ENCODE measurements around the gene STN1. TPM values are rescaled to one million over a fixed set of nuclear protein-coding genes. Genes with fewer than 3 reads are reported as not detected.

STN1 gene
- total and polyA plus RNA-seq, 9 of the 15 experiments (the other 6 are each of a cell fraction or from before 2014, with no cell fraction given): 9.1 to 19.6 (median 13.8) TPM

DNA sequence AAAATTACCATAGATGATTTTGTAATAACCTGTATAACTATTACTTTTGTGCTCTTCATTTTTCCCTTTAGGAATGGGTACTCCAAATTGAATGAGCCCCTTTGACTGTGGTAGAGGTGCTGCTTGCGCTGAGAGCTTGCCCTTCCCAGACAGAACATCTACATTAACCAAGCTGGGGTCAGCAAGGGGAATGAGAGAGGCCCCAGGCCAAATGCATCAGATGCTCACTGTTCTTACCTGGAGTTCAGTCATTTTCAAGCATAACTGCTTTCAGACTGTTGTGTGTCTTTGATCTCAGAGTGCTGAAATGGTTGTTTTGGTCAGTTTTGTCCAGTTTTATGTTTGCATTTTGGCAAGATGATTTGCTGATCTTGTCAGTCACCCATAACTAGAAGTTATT lies 7.6 kb upstream of the STN1 start:
- H3K9ac ChIP-seq (ENCODE audit: insufficient read depth in 1 of 2, low read depth in 2 of 2, low read length in 2 of 2): no peak overlapping the region
- no peak overlapping the region for H3K4me3 ChIP-seq
- no peaks in the 10 kb centered on the region for H3K9me3 ChIP-seq (replicated peaks; ENCODE audit: control insufficient read depth, insufficient read depth, low read depth, low read length)
- in situ Hi-C loops (cut with MboI) (no loop called here), intact Hi-C loops (cut with micrococcal nuclease) (no loop called here)
- TF ChIP-seq ZKSCAN3 (CRISPR knock-in tag; IDR thresholded peaks at IDR 0.05) (no peak), RBFOX2 (IDR thresholded peaks at IDR 0.05; ENCODE audit: low read depth, low read length) (no peak), HDAC6 (IDR thresholded peaks at IDR 0.05; ENCODE audit: low read depth, low read length) (no peak), PHF20 (IDR thresholded peaks at IDR 0.05; ENCODE audit: partially characterized antibody) (no peak), SRSF9 (IDR thresholded peaks at IDR 0.05; ENCODE audit: borderline replicate concordance, low read depth, low read length) (no peak), ZKSCAN8 (CRISPR knock-in tag; IDR thresholded peaks at IDR 0.05) (no peak), POLR2H (tag; IDR thresholded peaks at IDR 0.05; ENCODE audit: low read depth) (no peak), L3MBTL2 (IDR thresholded peaks at IDR 0.05) (no peak), HNRNPUL1 (IDR thresholded peaks at IDR 0.05; ENCODE audit: low read length) (no peak), ZNF766 (CRISPR knock-in tag; conservative IDR thresholded peaks at IDR 0.05) (no peak), BRCA1 (IDR thresholded peaks at IDR 0.05) (no peak), BRCA1 (CRISPR knock-in tag; IDR thresholded peaks at IDR 0.05) (no peak)
- TF ChIP-seq, protein P1, sequence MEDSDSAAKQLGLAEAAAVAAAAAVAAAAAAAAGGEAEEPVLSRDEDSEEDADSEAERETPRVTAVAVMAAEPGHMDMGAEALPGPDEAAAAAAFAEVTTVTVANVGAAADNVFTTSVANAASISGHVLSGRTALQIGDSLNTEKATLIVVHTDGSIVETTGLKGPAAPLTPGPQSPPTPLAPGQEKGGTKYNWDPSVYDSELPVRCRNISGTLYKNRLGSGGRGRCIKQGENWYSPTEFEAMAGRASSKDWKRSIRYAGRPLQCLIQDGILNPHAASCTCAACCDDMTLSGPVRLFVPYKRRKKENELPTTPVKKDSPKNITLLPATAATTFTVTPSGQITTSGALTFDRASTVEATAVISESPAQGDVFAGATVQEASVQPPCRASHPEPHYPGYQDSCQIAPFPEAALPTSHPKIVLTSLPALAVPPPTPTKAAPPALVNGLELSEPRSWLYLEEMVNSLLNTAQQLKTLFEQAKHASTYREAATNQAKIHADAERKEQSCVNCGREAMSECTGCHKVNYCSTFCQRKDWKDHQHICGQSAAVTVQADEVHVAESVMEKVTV (CRISPR knock-in tag; IDR thresholded peaks at IDR 0.05): no peak
- TF ChIP-seq, protein P2, sequence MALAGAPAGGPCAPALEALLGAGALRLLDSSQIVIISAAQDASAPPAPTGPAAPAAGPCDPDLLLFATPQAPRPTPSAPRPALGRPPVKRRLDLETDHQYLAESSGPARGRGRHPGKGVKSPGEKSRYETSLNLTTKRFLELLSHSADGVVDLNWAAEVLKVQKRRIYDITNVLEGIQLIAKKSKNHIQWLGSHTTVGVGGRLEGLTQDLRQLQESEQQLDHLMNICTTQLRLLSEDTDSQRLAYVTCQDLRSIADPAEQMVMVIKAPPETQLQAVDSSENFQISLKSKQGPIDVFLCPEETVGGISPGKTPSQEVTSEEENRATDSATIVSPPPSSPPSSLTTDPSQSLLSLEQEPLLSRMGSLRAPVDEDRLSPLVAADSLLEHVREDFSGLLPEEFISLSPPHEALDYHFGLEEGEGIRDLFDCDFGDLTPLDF (CRISPR knock-in tag; IDR thresholded peaks at IDR 0.05): no peak
- TF ChIP-seq, protein P3, sequence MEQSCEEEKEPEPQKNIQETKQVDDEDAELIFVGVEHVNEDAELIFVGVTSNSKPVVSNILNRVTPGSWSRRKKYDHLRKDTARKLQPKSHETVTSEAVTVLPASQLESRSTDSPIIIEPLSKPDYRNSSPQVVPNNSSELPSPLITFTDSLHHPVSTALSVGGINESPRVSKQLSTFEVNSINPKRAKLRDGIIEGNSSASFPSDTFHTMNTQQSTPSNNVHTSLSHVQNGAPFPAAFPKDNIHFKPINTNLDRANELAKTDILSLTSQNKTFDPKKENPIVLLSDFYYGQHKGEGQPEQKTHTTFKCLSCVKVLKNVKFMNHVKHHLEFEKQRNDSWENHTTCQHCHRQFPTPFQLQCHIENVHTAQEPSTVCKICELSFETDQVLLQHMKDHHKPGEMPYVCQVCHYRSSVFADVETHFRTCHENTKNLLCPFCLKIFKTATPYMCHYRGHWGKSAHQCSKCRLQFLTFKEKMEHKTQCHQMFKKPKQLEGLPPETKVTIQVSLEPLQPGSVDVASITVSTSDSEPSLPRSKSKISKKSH (CRISPR knock-in tag; IDR thresholded peaks at IDR 0.05): no peak
- DNase-seq (ENCODE audit: extremely low read depth in 1 of 4, low spot score in 3 of 4) (no peak), ATAC-seq (no peak), FAIRE-seq (no peak)
- no peaks in the 10 kb centered on the region for H3K9me1 ChIP-seq (ENCODE audit: control insufficient read depth, insufficient read depth, low read length)
- no TSS peak for BruUV-seq (replicated peaks)
- no peak overlapping the region for H3K27ac ChIP-seq (ENCODE audit: extremely low read depth, low read depth, low read length)
- no peaks in the 10 kb centered on the region for H3K36me3 ChIP-seq (ENCODE audit: control insufficient read depth, insufficient read depth, low read length)
- H3K4me1 ChIP-seq (replicated peaks in 1 of 2; ENCODE audit: control insufficient read depth in 2 of 2, insufficient read depth in 2 of 2, low read length in 2 of 2): no peaks in the 10 kb centered on the region; a peak in 2 of 5 replicates
- CTCF ChIA-PET (ENCODE audit: low intra/inter-chr PET ratio): no interaction called here
- no peak overlapping the region for H2AFZ ChIP-seq (ENCODE audit: low read depth, low read length)
- no peaks in the 10 kb centered on the region for H3K27me3 ChIP-seq (ENCODE audit: control insufficient read depth in 2 of 2, insufficient read depth in 2 of 2, low read length in 2 of 2)
- POLR2A ChIA-PET: no interaction called here
- 100% methylated on average over 1 of the region's 1 CpG for WGBS (ENCODE audit: insufficient coverage, low coverage, missing lambda C conversion rate)
- H3K4me2 ChIP-seq (ENCODE audit: insufficient read depth, low read length): no peak overlapping the region
- no peaks in the 10 kb centered on the region for H4K20me1 ChIP-seq (replicated peaks; ENCODE audit: control insufficient read depth, insufficient read depth, low read length)
- no peaks in the 10 kb centered on the region for H3K79me2 ChIP-seq (ENCODE audit: control insufficient read depth, insufficient read depth, low read length)

Measured in K562 (cell line).